ENCODE data around the gene CLK2.
A peak's percentile ranks its signal among the peaks of the same experiment; 100 is the strongest.

Gene CLK2

GRCh38 chr1:155273343-155274245, at the start of gene CLK2:
Gene CLK2 (minus strand): TSS chr1:155273504. CDS start chr1:155270977, 2,527 bp downstream.
- peak within 1 kb of the TSS; percentile 97 for H3K27ac ChIP-seq
- TF ChIP-seq CTCF (conservative IDR thresholded peaks at IDR 0.05), result no peak
- TF ChIP-seq ZFX (IDR thresholded peaks at IDR 0.05), result no peak; the same call in 1 of the 2 replicates

- TF ChIP-seq CTCF (conservative IDR thresholded peaks at IDR 0.05), result no peak
- no peak for TF ChIP-seq ZFX (IDR thresholded peaks at IDR 0.05)
- H3K27ac ChIP-seq, result peak overlapping the region; percentile 92
Observed at GRCh38 chr1:155322571-155322952, 49.3 kb upstream of the CLK2 start.

GRCh38 chr1:155321639-155322503, 48.6 kb upstream of the CLK2 start:
- TF ChIP-seq ZFX (IDR thresholded peaks at IDR 0.05) (no peak), CTCF (conservative IDR thresholded peaks at IDR 0.05) (no peak)
- H3K27ac ChIP-seq, result peak overlapping the region; percentile 92

GRCh38 chr1:155320661-155321617, 47.6 kb upstream of the CLK2 start, which contains the start of gene RUSC1:
Gene RUSC1 (plus strand): TSS chr1:155320894. CDS start chr1:155321774, 880 bp downstream.
- no peak within 1 kb of the TSS; the same call in 1 of the 2 replicates for H3K27ac ChIP-seq
- TF ChIP-seq CTCF (conservative IDR thresholded peaks at IDR 0.05), result no peak
- no peak for TF ChIP-seq ZFX (IDR thresholded peaks at IDR 0.05)

GRCh38 chr1:155320252-155320651, 46.9 kb upstream of the CLK2 start:
- no peak overlapping the region for H3K27ac ChIP-seq

More at GRCh38 chr1:155320252-155320651, 46.9 kb upstream of the CLK2 start:
- TF ChIP-seq CTCF (conservative IDR thresholded peaks at IDR 0.05), result no peak
- no peak for TF ChIP-seq ZFX (IDR thresholded peaks at IDR 0.05)

Measured in C4-2B (cell line).